Measurements from ENCODE around the gene NTMT1.
"Not testable (repeated sequence)": the region's sequence is repeated elsewhere in the genome, so short reads cannot be mapped to it uniquely, and the experiment has no call there.

The NTMT1 gene

GRCh38 chr9:129626079-129626624, at the start of gene NTMT1:
Gene NTMT1, plus strand, starts transcription at chr9:129626163. Its CDS starts 6,541 bp downstream, at chr9:129632704.
- no peak for DNase-seq

GRCh38 chr9:129576546-129577543, 49.1 kb upstream of the NTMT1 start:
- no peak for DNase-seq

- DNase-seq = no peak
These were observed 46.7 kb upstream of the NTMT1 start for GRCh38 chr9:129579294-129579693.

GRCh38 chr9:129580211-129580915, 45.6 kb upstream of the NTMT1 start:
- no peak for DNase-seq

GRCh38 chr9:129581505-129582189, 44.3 kb upstream of the NTMT1 start:
- DNase-seq = no peak

GRCh38 chr9:129582855-129583254, 43.1 kb upstream of the NTMT1 start:
- no peak for DNase-seq

- DNase-seq = no peak
These were observed 42.5 kb upstream of the NTMT1 start for GRCh38 chr9:129583308-129584038.

GRCh38 chr9:129584136-129584535, 41.8 kb upstream of the NTMT1 start:
- DNase-seq = no peak

- no peak for DNase-seq
These were observed 40.6 kb upstream of the NTMT1 start for GRCh38 chr9:129585352-129585751.

- DNase-seq = no peak
These were observed 39.7 kb upstream of the NTMT1 start for GRCh38 chr9:129586245-129586644.

GRCh38 chr9:129586685-129587084, 39.3 kb upstream of the NTMT1 start:
- no peak for DNase-seq

- no peak for DNase-seq
These were observed 38.3 kb upstream of the NTMT1 start for GRCh38 chr9:129587487-129588262.

- no peak for DNase-seq
These were observed 35.5 kb upstream of the NTMT1 start for GRCh38 chr9:129590466-129590865.

- no peak for DNase-seq
These were observed 34.0 kb upstream of the NTMT1 start for GRCh38 chr9:129591916-129592315.

GRCh38 chr9:129592790-129593189, 33.2 kb upstream of the NTMT1 start:
- DNase-seq = not testable (repeated sequence)

- no peak for DNase-seq
These were observed 31.3 kb upstream of the NTMT1 start for GRCh38 chr9:129594632-129595031.

- DNase-seq = no peak
These were observed 30.6 kb upstream of the NTMT1 start for GRCh38 chr9:129595311-129595741.

GRCh38 chr9:129595903-129596540, 29.9 kb upstream of the NTMT1 start:
- DNase-seq = no peak

- DNase-seq = no peak
These were observed 29.2 kb upstream of the NTMT1 start for GRCh38 chr9:129596541-129597331.
